Measurements from ENCODE around the gene CDYL. TPM values are rescaled to one million over a fixed set of nuclear protein-coding genes. Genes with fewer than 3 reads are reported as not detected.

CDYL gene
- total RNA-seq, 1 donor from 2014 or later = 74.1 TPM

DNA sequence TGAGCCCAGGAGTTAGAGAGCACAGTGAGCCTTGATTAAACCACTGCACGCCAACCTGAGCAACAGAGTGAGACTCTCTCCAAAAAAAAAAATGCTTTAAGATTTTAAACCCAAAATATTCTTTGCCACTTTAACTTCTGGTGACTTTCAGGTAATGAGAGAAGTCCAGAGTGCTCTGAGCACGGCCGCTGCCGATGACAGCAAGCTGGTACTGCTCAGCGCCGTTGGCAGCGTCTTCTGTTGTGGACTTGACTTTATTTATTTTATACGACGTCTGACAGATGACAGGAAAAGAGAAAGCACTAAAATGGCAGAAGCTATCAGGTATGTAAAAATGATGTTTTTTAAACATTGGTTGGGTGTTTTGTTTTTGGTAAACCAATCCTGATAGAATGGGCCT, 161.2 kb downstream of the CDYL start:
- TF ChIP-seq, protein P1, sequence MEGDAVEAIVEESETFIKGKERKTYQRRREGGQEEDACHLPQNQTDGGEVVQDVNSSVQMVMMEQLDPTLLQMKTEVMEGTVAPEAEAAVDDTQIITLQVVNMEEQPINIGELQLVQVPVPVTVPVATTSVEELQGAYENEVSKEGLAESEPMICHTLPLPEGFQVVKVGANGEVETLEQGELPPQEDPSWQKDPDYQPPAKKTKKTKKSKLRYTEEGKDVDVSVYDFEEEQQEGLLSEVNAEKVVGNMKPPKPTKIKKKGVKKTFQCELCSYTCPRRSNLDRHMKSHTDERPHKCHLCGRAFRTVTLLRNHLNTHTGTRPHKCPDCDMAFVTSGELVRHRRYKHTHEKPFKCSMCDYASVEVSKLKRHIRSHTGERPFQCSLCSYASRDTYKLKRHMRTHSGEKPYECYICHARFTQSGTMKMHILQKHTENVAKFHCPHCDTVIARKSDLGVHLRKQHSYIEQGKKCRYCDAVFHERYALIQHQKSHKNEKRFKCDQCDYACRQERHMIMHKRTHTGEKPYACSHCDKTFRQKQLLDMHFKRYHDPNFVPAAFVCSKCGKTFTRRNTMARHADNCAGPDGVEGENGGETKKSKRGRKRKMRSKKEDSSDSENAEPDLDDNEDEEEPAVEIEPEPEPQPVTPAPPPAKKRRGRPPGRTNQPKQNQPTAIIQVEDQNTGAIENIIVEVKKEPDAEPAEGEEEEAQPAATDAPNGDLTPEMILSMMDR (conservative IDR thresholded peaks at IDR 0.05) = no peak
- H3K4me3 Mint-ChIP-seq = no peak overlapping the region
- no peaks in the 10 kb centered on the region for H3K9me3 Mint-ChIP-seq
- DNase-seq (ENCODE audit: extremely low spot score, unreplicated experiment) = no peak
- H3K36me3 Mint-ChIP-seq = peaks cover 47% of the 10 kb centered on the region
- H3K27me3 Mint-ChIP-seq = no peaks in the 10 kb centered on the region
- H3K27ac Mint-ChIP-seq = no peak overlapping the region
- H3K4me1 Mint-ChIP-seq (ENCODE audit: unreplicated experiment) = peaks cover 63% of the 10 kb centered on the region

DNA sequence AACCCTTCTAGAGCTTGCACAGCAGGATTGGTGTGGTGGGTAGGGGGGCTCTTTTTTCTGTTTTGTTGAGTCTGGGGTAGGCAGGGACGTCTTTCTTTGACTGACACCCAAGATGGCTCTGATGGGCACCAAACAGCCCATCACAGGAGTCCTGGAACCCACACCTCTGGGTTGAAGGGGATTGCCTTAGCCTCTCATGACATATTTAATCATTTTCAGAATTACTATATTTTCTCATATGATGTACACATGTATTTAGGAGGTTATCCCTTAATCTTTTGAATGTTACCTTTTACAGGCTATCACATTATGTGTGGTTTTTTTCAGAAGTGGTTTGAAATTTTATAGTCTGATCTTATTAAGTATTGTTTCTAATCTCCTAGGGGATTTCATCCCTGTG, 163.0 kb downstream of the CDYL start:
- Mint-ChIP-seq H3K27ac (no peak overlapping the region), H3K36me3 (peaks cover 42% of the 10 kb centered on the region), H3K4me1 (ENCODE audit: unreplicated experiment) (peaks cover 56% of the 10 kb centered on the region), H3K9me3 (no peaks in the 10 kb centered on the region), H3K27me3 (no peaks in the 10 kb centered on the region), H3K4me3 (no peak overlapping the region)
- DNase-seq (ENCODE audit: extremely low spot score, unreplicated experiment) = no peak
- TF ChIP-seq, protein P1 (conservative IDR thresholded peaks at IDR 0.05) = no peak

DNA sequence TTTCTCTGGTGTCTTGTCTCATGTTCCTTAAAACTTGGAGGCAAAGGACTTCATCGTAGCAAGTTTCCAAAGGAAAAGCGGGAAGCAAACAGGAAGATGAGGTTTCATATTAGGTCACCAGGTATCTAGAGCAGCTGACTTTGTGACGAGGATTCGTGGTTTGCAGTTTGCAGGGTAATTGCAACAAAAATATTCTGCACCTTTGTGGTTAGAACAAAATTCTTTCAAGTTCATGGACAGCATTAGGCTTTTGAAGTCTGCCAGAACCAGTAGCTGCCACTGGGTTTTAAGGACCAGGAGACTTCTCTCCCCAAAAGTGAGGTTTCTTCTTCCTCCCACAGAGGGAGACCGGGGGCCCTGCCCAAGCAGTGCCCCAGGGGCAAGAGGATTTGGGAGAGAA, 164.2 kb downstream of the CDYL start:
- Mint-ChIP-seq H3K36me3 (peaks cover 42% of the 10 kb centered on the region), H3K4me3 (no peak overlapping the region), H3K27ac (no peak overlapping the region), H3K4me1 (ENCODE audit: unreplicated experiment) (peaks cover 51% of the 10 kb centered on the region), H3K9me3 (no peaks in the 10 kb centered on the region), H3K27me3 (no peaks in the 10 kb centered on the region)
- TF ChIP-seq, protein P1 (conservative IDR thresholded peaks at IDR 0.05) = no peak
- no peak for DNase-seq (ENCODE audit: extremely low spot score, unreplicated experiment)

DNA sequence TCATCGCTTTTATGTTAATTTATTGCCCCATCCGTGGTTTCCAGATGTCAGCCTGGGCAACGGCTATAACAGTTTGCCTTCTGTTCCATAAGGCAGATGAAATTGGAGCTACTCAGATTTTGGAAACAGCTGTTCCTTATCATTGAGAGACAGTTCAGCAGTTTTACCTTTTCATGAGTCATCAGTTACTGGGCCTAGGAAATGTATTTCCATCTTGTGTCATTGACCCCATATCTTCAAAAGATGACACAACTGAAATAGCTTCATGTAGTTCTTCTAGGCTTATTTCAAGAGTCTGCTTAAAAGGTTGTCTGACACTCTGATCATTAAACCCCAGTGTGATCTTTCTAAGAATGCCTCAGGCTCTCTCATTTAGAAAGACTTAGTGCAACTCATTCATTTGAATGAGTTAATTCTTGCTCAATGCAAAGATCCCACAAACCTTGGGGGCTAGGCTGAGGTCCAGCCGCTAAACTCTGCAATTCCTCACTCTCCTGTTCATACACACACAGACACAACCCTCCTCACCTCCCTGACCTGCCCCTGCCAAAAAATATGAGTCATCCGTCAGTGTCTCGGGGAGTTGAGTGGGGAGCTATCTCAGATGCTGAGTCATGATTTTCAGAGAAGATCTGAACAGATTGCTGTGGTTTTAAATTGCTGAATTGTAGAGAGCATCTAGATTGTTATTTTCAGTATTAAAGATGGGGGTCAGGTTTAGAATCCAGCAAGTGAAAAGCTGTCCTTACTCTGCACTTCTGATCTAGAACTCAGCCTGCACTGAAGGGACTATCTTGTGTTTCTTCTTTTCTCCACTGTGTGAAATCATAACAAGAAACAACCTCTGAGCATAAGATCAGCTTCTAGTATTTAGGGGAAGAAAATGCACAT, 165.8 kb downstream of the CDYL start:
- peaks cover 39% of the 10 kb centered on the region for H3K36me3 Mint-ChIP-seq
- H3K27me3 Mint-ChIP-seq = no peaks in the 10 kb centered on the region
- no peak for DNase-seq (ENCODE audit: extremely low spot score, unreplicated experiment)
- no peaks in the 10 kb centered on the region for H3K9me3 Mint-ChIP-seq
- H3K4me3 Mint-ChIP-seq = peak overlapping the region; percentile 44
- H3K4me1 Mint-ChIP-seq (ENCODE audit: unreplicated experiment) = peaks cover 39% of the 10 kb centered on the region
- peak overlapping the region; percentile 73 for H3K27ac Mint-ChIP-seq
- TF ChIP-seq, protein P1 (conservative IDR thresholded peaks at IDR 0.05) = no peak

DNA sequence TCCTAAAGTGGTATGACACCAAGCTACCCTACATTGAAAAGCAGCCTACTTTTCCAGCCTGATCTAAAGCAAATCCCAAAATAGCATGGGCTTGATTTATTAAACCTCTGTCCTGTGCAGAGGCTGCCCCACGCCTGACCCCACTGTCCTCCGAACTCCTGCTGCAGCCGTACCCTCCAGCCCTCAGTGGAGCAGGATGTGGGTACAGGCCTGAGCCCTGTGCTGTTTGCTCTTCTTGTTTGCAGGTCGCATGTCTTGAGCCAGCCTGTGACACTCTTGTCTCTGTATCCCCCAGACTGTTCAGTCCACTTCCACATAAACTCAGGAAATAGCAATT, 166.4 kb downstream of the CDYL start:
- Mint-ChIP-seq H3K4me1 (ENCODE audit: unreplicated experiment) (peaks cover 35% of the 10 kb centered on the region), H3K4me3 (peak overlapping the region; percentile 2), H3K27ac (peak overlapping the region; percentile 9), H3K36me3 (peaks cover 34% of the 10 kb centered on the region), H3K9me3 (no peaks in the 10 kb centered on the region), H3K27me3 (no peaks in the 10 kb centered on the region)
- DNase-seq (ENCODE audit: extremely low spot score, unreplicated experiment) = no peak
- TF ChIP-seq, protein P1 (conservative IDR thresholded peaks at IDR 0.05) = no peak

Data from type B pancreatic cell (in vitro differentiated cells).